H9 (cell line): ENCODE data around the gene ZNF117. TPM values are rescaled to one million over a fixed set of nuclear protein-coding genes. Genes with fewer than 3 reads are reported as not detected.
"Not testable (repeated sequence)": the region's sequence is repeated elsewhere in the genome, so short reads cannot be mapped to it uniquely, and the experiment has no call there.

Source experiments
- DNase-seq: peaks from one replicate; pipeline ENCODE4 v3.0.0-alpha.2; 2017
- H2AFZ ChIP-seq: one replicate; pipeline ENCODE4 v1.6.1; 2013; ENCODE audit warnings: mild to moderate bottlenecking, low read length, control low read depth, moderate library complexity
- H2AK5ac ChIP-seq: 2 replicates; pipeline ENCODE4 v1.6.1; 2013; ENCODE audit warnings: low read length, control low read depth, mixed read lengths; ENCODE audit not compliant: insufficient read length
- H2BK120ac ChIP-seq: one replicate; pipeline ENCODE4 v1.6.1; 2013; ENCODE audit warnings: low read depth, mild to moderate bottlenecking, low read length, control low read depth, inconsistent platforms; ENCODE audit not compliant: poor library complexity, severe bottlenecking
- H2BK12ac ChIP-seq: 2 replicates; pipeline ENCODE4 v1.6.1; 2013; ENCODE audit warnings: low read length, control low read depth, mixed read lengths, low read depth; ENCODE audit not compliant: insufficient read length
- H2BK15ac ChIP-seq: 2 replicates; pipeline ENCODE4 v1.6.1; 2013; ENCODE audit warnings: low read depth, low read length, control low read depth
- H2BK20ac ChIP-seq: one replicate; pipeline ENCODE4 v1.6.1; 2013; ENCODE audit warnings: low read depth, mild to moderate bottlenecking, low read length, control low read depth, inconsistent platforms; ENCODE audit not compliant: poor library complexity, severe bottlenecking
- H2BK5ac ChIP-seq: 2 replicates; pipeline ENCODE4 v1.6.1; 2013; ENCODE audit warnings: low read length, control low read depth, mixed read lengths; ENCODE audit not compliant: insufficient read length
- H3K14ac ChIP-seq: 2 replicates; pipeline ENCODE4 v1.6.1; 2013; ENCODE audit warnings: low read length, control low read depth; ENCODE audit not compliant: insufficient read depth
- H3K18ac ChIP-seq: 2 replicates; pipeline ENCODE4 v1.6.1; 2013; ENCODE audit warnings: low read depth, mild to moderate bottlenecking, mixed read lengths, low read length, control low read depth; ENCODE audit not compliant: insufficient read length
- H3K23ac ChIP-seq: 2 replicates; pipeline ENCODE4 v1.6.1; 2013; ENCODE audit warnings: low read length, control low read depth, mixed read lengths, low read depth; ENCODE audit not compliant: insufficient read length
- H3K23me2 ChIP-seq: 2 replicates; pipeline ENCODE4 v1.6.1; 2013; ENCODE audit warnings: low read depth, mild to moderate bottlenecking, mixed read lengths, low read length, control low read depth; ENCODE audit not compliant: insufficient read length, poor library complexity, severe bottlenecking
- H3K27ac ChIP-seq: 2 replicates; pipeline ENCODE4 v1.5.1; 2013; ENCODE audit warnings: low read length, control low read depth, mixed read lengths, low read depth; ENCODE audit not compliant: insufficient read length
- H3K27me3 ChIP-seq: 2 replicates; pipeline ENCODE4 v1.6.1; 2013; ENCODE audit warnings: low read length, control low read depth, inconsistent platforms; ENCODE audit not compliant: insufficient read depth
- H3K4ac ChIP-seq: 2 replicates; pipeline ENCODE4 v1.6.1; 2013; ENCODE audit warnings: low read depth, mild to moderate bottlenecking, control low read depth, inconsistent platforms, low read length, moderate library complexity
- H3K4me1 ChIP-seq: 2 replicates; pipeline ENCODE4 v1.6.1; 2013; ENCODE audit warnings: low read length, control low read depth, inconsistent platforms; ENCODE audit not compliant: insufficient read depth
- H3K4me2 ChIP-seq: 2 replicates; pipeline ENCODE4 v1.6.1; 2013; ENCODE audit warnings: low read length, control low read depth, mixed read lengths; ENCODE audit not compliant: insufficient read length, insufficient read depth
- H3K56ac ChIP-seq: 2 replicates; pipeline ENCODE4 v1.6.1; 2013; ENCODE audit warnings: low read depth, mild to moderate bottlenecking, mixed read lengths, low read length, control low read depth; ENCODE audit not compliant: insufficient read length
- H3K79me1 ChIP-seq: 2 replicates; pipeline ENCODE4 v1.6.1; 2013; ENCODE audit warnings: low read depth, mild to moderate bottlenecking, moderate library complexity, low read length, control low read depth, inconsistent platforms; ENCODE audit not compliant: insufficient read depth, poor library complexity, severe bottlenecking
- H3K79me2 ChIP-seq: 2 replicates; pipeline ENCODE4 v1.6.1; 2013; ENCODE audit warnings: low read length, control low read depth, inconsistent platforms; ENCODE audit not compliant: insufficient read depth
- H3K9ac ChIP-seq: 2 replicates; pipeline ENCODE4 v1.6.1; 2013; ENCODE audit warnings: low read length, control low read depth, mixed read lengths; ENCODE audit not compliant: insufficient read length; ENCODE audit errors: extremely low read depth
- H3K9me3 ChIP-seq: one replicate; pipeline ENCODE4 v1.6.1; 2013; ENCODE audit warnings: low read depth, low read length, inconsistent platforms; ENCODE audit not compliant: control insufficient read depth
- H3T11ph ChIP-seq: one replicate; pipeline ENCODE4 v1.6.1; 2013; ENCODE audit warnings: mild to moderate bottlenecking, low read length, control low read depth, inconsistent platforms
- H4K20me1 ChIP-seq: one replicate; pipeline ENCODE4 v1.6.1; 2013; ENCODE audit not compliant: control insufficient read depth, insufficient read length, insufficient read depth
- H4K5ac ChIP-seq: 2 replicates; pipeline ENCODE4 v1.6.1; 2013; ENCODE audit warnings: low read depth, mild to moderate bottlenecking, mixed read lengths, low read length, control low read depth; ENCODE audit not compliant: insufficient read length
- H4K8ac ChIP-seq: replicated peaks from 2 replicates; pipeline ENCODE4 v1.6.1; 2013; ENCODE audit warnings: low read length, control low read depth, mixed read lengths, low read depth; ENCODE audit not compliant: insufficient read length
- H4K91ac ChIP-seq: 2 replicates; pipeline ENCODE4 v1.6.1; 2013; ENCODE audit warnings: low read depth, mild to moderate bottlenecking, moderate library complexity, mixed read lengths, low read length, control low read depth; ENCODE audit not compliant: insufficient read length
- H3K27ac Mint-ChIP-seq, 3 experiments: 2 replicates in 2 of 3; 3 replicates in 1 of 3; pipeline ENCODE4 v1.8.0; 2020 to 2021; ENCODE audit warnings: mixed read lengths in 3 of 3, mild to moderate bottlenecking in 1 of 3, moderate library complexity in 1 of 3
- H3K27me3 Mint-ChIP-seq: 2 replicates; pipeline ENCODE4 v1.8.0; 2021; ENCODE audit warnings: low read depth, mild to moderate bottlenecking, moderate library complexity, mixed read lengths
- H3K36me3 Mint-ChIP-seq, 3 experiments: 2 replicates in 2 of 3; 3 replicates in 1 of 3; pipeline ENCODE4 v1.8.0; 2020 to 2021; ENCODE audit warnings: low read depth in 3 of 3, mixed read lengths in 3 of 3; ENCODE audit not compliant: insufficient read depth in 1 of 3
- H3K4me1 Mint-ChIP-seq, 2 experiments: 2 replicates each; pipeline ENCODE4 v1.8.0; 2020; ENCODE audit warnings: mixed read lengths in 2 of 2
- H3K4me3 Mint-ChIP-seq, 2 experiments: 2 replicates in 1 of 2; 3 replicates in 1 of 2; pipeline ENCODE4 v1.8.0; 2020 to 2021; ENCODE audit warnings: mild to moderate bottlenecking in 2 of 2, mixed read lengths in 2 of 2, moderate library complexity in 1 of 2
- H3K9me3 Mint-ChIP-seq, 2 experiments: 2 replicates in 1 of 2; 3 replicates in 1 of 2; pipeline ENCODE4 v1.8.0; 2020; ENCODE audit warnings: mild to moderate bottlenecking in 2 of 2, mixed read lengths in 2 of 2, moderate library complexity in 1 of 2
- CTCF ChIP-seq: fragments of 200-600 bp; sonication (generic); conservative IDR thresholded peaks from 3 replicates; pipeline ENCODE4 v1.8.0; 2021; ENCODE audit warnings: antibody characterized with exemption, mild to moderate bottlenecking
- WGBS: extraction: QIAGEN DNeasy Blood & Tissue Kit; methylation state at CpG from one replicate; pipeline ENCODE4 v1.1.7; 2013; ENCODE audit warnings: missing lambda C conversion rate, low lambda C conversion rate, mixed read lengths; ENCODE audit not compliant: insufficient read length; ENCODE audit errors: extremely low coverage; 5-methylcytosine and 5-hydroxymethylcytosine counted together
- long read RNA-seq: library from polyadenylated mRNA; unstranded; transcript quantifications from one replicate; pipeline ENCODE4 v2.0.0, GENCODE V29; 2020
- total RNA-seq: library from RNA; stranded (reverse); gene quantifications from 2 replicates; pipeline ENCODE4 v1.2.1, GENCODE V29; 2021

ZNF117 gene
- 11.6 and 13.6 TPM in 2 replicates for total RNA-seq
- long read RNA-seq, partial matches to known transcripts, result 0 of 14 reads
- long read RNA-seq, other reads (novel, unspliced or antisense), result 14 of 14 reads

DNA sequence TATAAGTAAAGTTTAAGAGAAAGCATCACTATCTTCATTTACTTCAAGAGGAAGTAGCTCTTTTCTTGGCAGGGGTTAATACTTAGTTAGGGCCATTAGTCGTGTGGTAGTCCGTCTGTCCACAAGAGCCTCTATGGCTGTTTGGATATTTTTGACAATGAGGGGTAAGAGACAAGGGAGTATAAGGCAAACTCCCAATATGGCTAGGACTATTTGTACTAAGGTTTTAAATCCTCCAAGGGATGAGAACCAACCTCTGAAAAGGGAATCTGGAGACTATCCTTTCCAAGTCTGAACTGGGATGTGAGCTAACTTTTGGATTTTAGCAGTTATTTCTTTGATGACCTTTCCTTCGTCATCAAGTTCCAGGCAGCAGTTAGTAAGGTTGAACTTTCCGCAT is at the start of gene ZNF117:
ZNF117 (minus strand) TSS at position 101 of the 400 bp plus-strand sequence.
- Histone ChIP-seq H3K9me3 (peaks cover 31% of the 10 kb centered on the region), H3K23me2 (no peaks in the 10 kb centered on the region), H3K4me1 (no peaks in the 10 kb centered on the region), H3K27me3 (no peaks in the 10 kb centered on the region), H3K14ac (no peak within 1 kb of the TSS), H3K9ac (no peak within 1 kb of the TSS), H2BK120ac (no peak within 1 kb of the TSS), H2AK5ac (no peak within 1 kb of the TSS), H4K8ac (no peak within 1 kb of the TSS), H4K20me1 (no peaks in the 10 kb centered on the region), H2BK12ac (no peak within 1 kb of the TSS), H3T11ph (no peak within 1 kb of the TSS), H3K79me1 (no peaks in the 10 kb centered on the region), H4K5ac (no peak within 1 kb of the TSS), H2BK20ac (no peak within 1 kb of the TSS), H2AFZ (no peak within 1 kb of the TSS), H3K56ac (no peak within 1 kb of the TSS), H4K91ac (no peak within 1 kb of the TSS), H3K4ac (no peak within 1 kb of the TSS), H3K79me2 (no peaks in the 10 kb centered on the region), H2BK5ac (no peak within 1 kb of the TSS), H3K23ac (no peak within 1 kb of the TSS), H3K27ac (no peak within 1 kb of the TSS), H3K4me2 (no peak within 1 kb of the TSS), H2BK15ac (no peak within 1 kb of the TSS), H3K18ac (no peak within 1 kb of the TSS)
- WGBS, result no CpG with 5 or more reads among the region's 4 CpGs
- Mint-ChIP-seq H3K9me3 (peaks cover 89 to 93% of the 10 kb centered on the region in 2 experiments), H3K36me3 (peaks cover 83 to 88% (median 84%) of the 10 kb centered on the region in 3 experiments), H3K27ac (no peak within 1 kb of the TSS), H3K4me1 (no peaks in the 10 kb centered on the region), H3K4me3 (no peak within 1 kb of the TSS), H3K27me3 (no peaks in the 10 kb centered on the region)
- DNase-seq, result no peak
- TF ChIP-seq CTCF, result no peak

- not testable (repeated sequence) for H3K27me3 Mint-ChIP-seq, H3K14ac ChIP-seq, H3K23ac ChIP-seq, H3K79me2 ChIP-seq, H3T11ph ChIP-seq, H2AFZ ChIP-seq, H2BK15ac ChIP-seq, H2BK120ac ChIP-seq, H2BK12ac ChIP-seq, H3K9me3 Mint-ChIP-seq, H3K56ac ChIP-seq, H3K4me1 ChIP-seq, H2AK5ac ChIP-seq, H4K20me1 ChIP-seq, H4K5ac ChIP-seq, H3K79me1 ChIP-seq, H3K4ac ChIP-seq, H3K9me3 ChIP-seq, H4K8ac ChIP-seq, H3K27ac ChIP-seq, H3K18ac ChIP-seq, H3K27me3 ChIP-seq, H3K23me2 ChIP-seq, H2BK5ac ChIP-seq, H4K91ac ChIP-seq, H3K36me3 Mint-ChIP-seq, H2BK20ac ChIP-seq
- H3K4me3 Mint-ChIP-seq, result peak overlapping the region; percentile 85 to 91
- Histone ChIP-seq H3K9ac (peak overlapping the region; percentile 79), H3K4me2 (peak overlapping the region; percentile 95)
- no CpG with 5 or more reads among the region's 35 CpGs for WGBS
- H3K4me1 Mint-ChIP-seq, result peaks cover 22 to 26% of the 10 kb centered on the region in 2 experiments
- peak overlapping the region; percentile 75 to 93 (median 76); a peak in 5 of 7 replicates for H3K27ac Mint-ChIP-seq
- DNase-seq, result peak; percentile 43
Measured at GRCh38 chr7:65038767-65039166, 47.9 kb upstream of the ZNF117 start.
